Thyroid gland (tissue), 4 donors: ENCODE data around the gene SIPA1.

Experiments used
- CTCF ChIP-seq, 6 experiments: fragments of 200-600 bp in 3 of 6; fragments of 450-650 bp in 3 of 6; sonication (generic) in 3 of 6; IDR thresholded peaks; one replicate each; pipeline ENCODE4 v1.5.1; 2016 to 2019; ENCODE audit warnings: antibody characterized with exemption in 6 of 6, mild to moderate bottlenecking in 2 of 6, inconsistent platforms in 1 of 6, moderate library complexity in 1 of 6
- POLR2A ChIP-seq, 2 donors: fragments of 450-650 bp; IDR thresholded peaks; one replicate each; pipeline ENCODE4 v1.6.1; 2017; ENCODE audit warnings: antibody characterized with exemption in 2 of 2, mild to moderate bottlenecking in 2 of 2, moderate library complexity in 1 of 2

- no peak for TF ChIP-seq CTCF (IDR thresholded peaks at IDR 0.05)
- TF ChIP-seq POLR2A (IDR thresholded peaks at IDR 0.05) = no peak
Observed at GRCh38 chr11:65695459-65696241, 57.7 kb downstream of the SIPA1 start.
